SKM-1 treated with dmso at 0.1 percent for 144 hours (cell line): ENCODE data around the gene IGFBPL1.
"Not testable (repeated sequence)": the region's sequence is repeated elsewhere in the genome, so short reads cannot be mapped to it uniquely, and the experiment has no call there.

Experiments
- DNase-seq: peaks from one replicate; lab custom pipeline; 2025; ENCODE audit not compliant: unreplicated experiment; lab: John Stamatoyannopoulos, UW

IGFBPL1 gene

DNA sequence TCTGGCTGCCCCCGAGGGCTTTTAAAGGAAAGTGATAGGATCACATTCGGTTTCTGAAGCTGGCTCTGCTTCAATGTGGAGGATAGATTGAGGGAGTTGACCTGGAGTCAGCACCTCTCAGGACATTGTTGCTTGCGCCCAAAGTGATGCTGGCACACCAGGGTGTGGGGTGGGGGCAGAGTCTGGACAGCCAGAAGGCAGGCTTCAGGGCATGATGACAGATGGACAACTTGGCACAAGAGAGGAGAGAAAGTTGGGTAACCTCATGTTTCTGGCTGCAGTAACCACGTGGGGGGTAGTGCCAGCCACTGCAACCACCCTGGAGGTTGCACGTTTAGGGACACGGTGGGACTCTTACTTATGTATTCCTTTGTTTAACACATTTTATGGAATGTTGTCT, 22.3 kb downstream of the IGFBPL1 start:
- no peak for DNase-seq

DNA sequence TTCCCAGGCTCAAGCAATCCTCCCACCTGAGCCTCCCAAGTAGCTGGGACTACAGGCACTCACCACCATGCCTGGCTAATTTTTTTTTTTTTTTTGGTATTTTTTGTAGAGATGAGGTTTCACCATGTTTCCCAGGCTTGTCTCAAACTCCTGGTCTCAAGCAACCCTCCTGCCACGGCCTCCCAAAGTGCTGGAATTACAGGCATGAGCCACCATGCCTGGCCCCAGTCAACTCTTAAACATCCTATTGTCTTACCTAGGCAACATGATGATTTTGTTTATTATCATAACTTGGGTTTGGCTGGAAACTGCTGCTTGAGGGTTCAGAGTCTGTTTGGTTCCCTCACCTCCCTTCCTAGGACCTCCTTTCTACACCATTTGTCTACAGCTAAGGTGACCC, 25.1 kb downstream of the IGFBPL1 start:
- DNase-seq = not testable (repeated sequence)

DNA sequence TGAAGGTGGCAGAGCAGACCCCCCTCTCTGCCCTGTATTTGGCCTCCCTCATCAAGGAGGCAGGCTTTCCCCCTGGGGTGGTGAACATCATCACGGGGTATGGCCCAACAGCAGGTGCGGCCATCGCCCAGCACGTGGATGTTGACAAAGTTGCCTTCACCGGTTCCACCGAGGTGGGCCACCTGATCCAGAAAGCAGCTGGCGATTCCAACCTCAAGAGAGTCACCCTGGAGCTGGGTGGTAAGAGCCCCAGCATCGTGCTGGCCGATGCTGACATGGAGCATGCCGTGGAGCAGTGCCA, 27.9 kb downstream of the IGFBPL1 start:
- no peak for DNase-seq

- no peak for DNase-seq
Measured at GRCh38 chr9:38395653-38396370, 28.4 kb downstream of the IGFBPL1 start.

- DNase-seq = no peak
Measured at GRCh38 chr9:38394416-38394815, 29.8 kb downstream of the IGFBPL1 start.

- no peak for DNase-seq
Measured at GRCh38 chr9:38393128-38393796, 31.0 kb downstream of the IGFBPL1 start.

- DNase-seq = peak; percentile 83
Measured at GRCh38 chr9:38392235-38393127, 31.8 kb downstream of the IGFBPL1 start, which contains the start of gene ALDH1B1. Gene ALDH1B1 (plus strand): TSS chr9:38392702. CDS start chr9:38395749, 3,047 bp downstream.

DNA sequence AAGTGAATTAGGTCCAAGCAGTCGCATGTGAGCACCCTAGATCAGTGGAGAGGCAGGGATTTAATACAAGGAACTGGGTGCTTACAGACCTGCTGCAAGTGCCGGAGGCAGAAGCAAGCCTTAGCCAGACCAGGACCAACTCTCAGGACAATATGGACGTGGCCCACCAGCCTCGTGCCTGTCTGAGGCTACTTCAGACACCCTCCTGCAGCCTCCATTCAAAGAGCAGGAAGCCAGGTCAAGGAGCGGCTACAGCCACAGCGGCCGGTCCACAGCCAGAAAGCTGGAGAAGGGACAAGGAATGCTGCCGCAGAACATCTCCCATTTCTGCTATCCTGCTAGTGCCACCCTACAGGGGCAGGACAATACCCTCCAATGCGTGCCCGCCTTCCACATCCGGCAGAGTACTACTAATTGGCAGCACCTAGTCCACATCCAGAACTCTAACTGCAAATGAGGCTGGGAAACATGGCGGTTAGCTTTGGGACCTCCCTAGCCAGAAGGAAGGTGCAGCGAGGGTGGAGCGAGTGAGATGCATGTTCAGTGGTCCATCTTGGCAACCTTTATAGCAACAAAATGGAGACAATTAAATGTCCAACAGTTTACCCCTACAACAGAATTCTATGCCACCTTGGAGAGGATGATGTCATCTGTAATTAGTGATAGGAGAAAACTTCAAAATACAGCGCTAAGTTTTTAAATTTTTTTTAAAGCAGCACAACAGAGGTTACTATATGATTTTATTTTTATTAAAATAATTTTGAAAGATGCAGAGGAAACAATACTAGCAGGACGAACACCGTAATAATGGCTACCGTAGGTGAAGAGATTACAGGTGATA, 32.8 kb downstream of the IGFBPL1 start:
- DNase-seq = no peak

GRCh38 chr9:38390851-38391250, 33.4 kb downstream of the IGFBPL1 start:
- no peak for DNase-seq

DNA sequence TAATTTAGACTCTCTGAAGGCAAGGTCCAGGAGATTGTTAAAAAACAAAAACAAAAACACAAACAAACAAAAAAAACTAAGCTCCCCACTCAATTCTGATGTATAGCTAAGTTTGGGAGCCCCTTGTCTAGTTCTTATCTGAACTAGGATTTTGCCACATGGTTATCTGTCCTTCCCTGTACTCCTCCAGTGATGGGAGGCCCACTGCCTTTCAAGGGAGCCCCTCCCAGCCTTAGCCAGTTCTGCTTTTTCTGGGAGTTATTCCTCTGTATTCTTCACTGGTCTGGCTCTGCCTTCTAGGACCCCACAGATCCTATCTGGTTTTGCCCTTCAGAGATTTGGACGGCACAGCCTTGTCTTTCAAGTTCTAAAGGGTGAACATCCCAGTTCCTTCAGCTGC, 33.8 kb downstream of the IGFBPL1 start:
- DNase-seq = no peak

- DNase-seq = no peak
Measured at GRCh38 chr9:38389313-38389712, 34.9 kb downstream of the IGFBPL1 start.

GRCh38 chr9:38388283-38389223, 35.7 kb downstream of the IGFBPL1 start:
- DNase-seq = no peak

- no peak for DNase-seq
Measured at GRCh38 chr9:38387751-38388150, 36.5 kb downstream of the IGFBPL1 start.

DNA sequence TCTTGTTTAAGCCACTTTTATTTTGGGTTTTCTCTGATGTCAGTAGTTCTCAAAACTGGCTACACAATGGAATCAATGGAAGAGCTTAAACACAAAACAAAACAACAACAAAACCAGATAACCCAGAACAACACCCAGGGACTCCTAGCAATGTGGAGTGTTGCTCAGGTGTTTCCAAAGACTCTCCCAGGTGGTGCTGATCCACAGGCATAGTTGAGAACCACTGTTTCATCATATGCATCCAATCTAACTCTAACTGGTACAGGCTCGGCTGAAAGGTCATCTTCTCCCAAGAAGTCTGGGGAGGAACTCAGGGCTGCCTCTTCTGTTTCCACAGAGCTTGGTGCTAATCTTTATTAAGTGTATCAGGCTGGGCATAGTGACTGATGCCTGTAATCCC, 37.2 kb downstream of the IGFBPL1 start:
- no peak for DNase-seq

DNA sequence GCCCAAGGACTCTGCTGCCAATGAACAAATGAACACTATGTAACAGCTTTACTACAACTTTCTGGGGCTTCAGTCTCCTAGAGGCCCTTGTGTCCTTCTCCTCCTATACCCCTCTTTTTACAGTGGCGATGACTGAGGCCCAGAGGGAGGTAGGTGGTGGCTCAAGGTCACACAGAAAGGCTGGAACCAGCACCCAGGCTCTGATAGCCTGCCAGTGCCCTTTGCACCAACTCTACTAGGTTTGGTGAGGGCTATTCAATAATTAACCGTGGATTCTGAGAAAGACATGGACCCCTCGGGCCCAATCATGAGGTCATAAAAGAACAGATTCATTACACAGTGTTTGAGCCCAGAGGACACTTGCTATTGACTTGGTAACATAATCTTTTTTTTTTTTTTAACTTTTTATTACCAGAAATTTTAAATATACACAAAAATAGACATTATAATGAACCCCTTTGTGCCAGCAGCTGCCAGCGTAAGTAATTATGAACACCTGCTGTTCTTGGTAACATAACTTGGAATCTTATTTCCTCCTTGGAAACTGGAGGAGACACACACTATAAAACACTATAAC, 37.8 kb downstream of the IGFBPL1 start:
- DNase-seq = no peak

DNA sequence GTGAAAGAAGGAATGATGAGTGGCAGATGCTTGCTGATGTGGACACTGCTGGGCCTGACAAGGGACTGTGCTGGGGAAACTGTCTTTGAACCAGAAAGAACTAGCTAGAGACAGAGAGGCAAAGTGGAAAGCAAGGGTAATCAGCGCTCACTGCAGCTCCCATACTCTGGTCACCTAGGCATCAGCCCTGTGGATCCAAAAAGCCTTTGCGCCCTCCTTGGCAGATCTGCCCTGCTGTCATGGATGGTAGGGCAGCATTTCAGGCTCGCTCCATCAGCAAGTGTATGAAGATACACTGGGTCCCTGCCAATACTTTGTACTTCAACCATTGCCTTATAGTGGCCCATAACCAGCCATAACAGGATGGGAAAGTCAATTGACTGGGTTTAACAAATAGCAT, 38.4 kb downstream of the IGFBPL1 start:
- DNase-seq = no peak

GRCh38 chr9:38384990-38385848, 39.0 kb downstream of the IGFBPL1 start:
- no peak for DNase-seq

- DNase-seq = no peak
Measured at GRCh38 chr9:38382141-38382540, 42.1 kb downstream of the IGFBPL1 start.
